GM10266 (cell line): ENCODE measurements around the gene SMIM13.

Experiments used
- DNase-seq: peaks from one replicate; pipeline ENCODE4 v3.0.0; 2012; ENCODE audit errors: extremely low spot score
- TF ChIP-seq, protein P1 (sequence below): IDR thresholded peaks from 2 replicates; pipeline ENCODE4 v1.5.1; 2012; ENCODE audit warnings: mild to moderate bottlenecking, low read depth; ENCODE audit not compliant: control insufficient read depth, insufficient read depth; ENCODE audit errors: missing control alignments

SMIM13 gene

DNA sequence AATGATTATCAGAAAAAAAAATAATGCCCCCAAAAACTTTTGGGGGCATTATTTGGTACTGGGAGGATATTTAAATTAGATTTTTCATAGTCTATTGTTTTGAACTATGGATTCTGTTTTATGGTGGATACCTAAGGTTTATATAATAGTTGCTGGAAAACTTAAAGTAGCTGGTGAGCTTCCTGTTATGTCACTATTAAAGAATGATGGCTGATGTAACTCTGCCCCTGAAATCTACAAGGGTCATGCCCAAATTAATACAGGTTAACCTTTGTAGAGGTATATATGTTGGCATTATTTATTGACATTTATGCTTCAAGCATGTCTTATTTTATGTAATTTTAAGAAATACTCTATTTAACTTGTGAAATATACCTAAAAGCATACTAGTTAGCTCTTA lies 43.2 kb downstream of the SMIM13 start:
- no peak for DNase-seq
- TF ChIP-seq, protein P1, sequence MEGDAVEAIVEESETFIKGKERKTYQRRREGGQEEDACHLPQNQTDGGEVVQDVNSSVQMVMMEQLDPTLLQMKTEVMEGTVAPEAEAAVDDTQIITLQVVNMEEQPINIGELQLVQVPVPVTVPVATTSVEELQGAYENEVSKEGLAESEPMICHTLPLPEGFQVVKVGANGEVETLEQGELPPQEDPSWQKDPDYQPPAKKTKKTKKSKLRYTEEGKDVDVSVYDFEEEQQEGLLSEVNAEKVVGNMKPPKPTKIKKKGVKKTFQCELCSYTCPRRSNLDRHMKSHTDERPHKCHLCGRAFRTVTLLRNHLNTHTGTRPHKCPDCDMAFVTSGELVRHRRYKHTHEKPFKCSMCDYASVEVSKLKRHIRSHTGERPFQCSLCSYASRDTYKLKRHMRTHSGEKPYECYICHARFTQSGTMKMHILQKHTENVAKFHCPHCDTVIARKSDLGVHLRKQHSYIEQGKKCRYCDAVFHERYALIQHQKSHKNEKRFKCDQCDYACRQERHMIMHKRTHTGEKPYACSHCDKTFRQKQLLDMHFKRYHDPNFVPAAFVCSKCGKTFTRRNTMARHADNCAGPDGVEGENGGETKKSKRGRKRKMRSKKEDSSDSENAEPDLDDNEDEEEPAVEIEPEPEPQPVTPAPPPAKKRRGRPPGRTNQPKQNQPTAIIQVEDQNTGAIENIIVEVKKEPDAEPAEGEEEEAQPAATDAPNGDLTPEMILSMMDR, result no peak

DNA sequence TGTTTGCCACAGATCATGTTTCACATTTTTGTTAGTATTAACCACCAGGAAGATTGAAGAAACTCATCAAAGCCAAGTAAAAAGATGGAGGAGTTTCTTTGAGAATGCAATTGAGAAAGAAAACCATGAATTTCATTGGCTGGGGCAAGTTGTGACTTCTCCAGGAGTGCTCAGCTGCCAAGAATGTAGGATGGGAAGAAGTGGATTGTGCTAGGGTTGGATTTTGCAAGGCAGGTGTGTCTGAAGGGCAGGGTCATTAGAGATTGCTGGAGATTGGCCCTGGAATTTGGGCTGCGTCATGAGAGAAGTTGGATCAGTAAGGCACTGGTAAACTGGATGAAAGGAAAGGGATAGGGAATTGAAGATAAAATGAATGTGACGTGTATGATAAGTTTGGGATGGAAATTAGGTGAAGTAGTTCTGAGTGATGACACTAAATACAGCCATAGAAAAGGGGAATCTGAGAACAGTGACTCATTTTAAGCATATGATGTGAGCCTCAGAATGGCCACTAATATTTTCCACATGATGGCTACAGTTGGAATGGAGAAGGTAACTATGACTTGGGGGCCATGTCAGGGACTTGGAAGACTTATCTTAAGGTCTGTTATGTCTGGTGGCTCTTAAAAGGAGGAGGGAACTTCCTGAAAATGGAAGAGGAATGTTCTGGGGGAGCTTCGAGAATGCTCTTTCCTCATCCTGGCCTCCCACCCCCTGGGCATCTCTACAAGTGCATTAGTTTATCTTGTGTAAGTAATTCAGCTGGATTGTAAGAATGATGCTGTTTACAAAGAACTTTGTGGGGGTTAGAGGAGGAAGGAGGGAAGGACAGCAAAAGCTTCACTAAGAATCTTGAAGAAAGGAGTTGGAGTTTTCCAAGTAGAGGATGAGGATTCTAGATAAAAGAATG lies 45.7 kb downstream of the SMIM13 start:
- TF ChIP-seq, protein P1, result no peak
- DNase-seq, result peak; percentile 28

DNA sequence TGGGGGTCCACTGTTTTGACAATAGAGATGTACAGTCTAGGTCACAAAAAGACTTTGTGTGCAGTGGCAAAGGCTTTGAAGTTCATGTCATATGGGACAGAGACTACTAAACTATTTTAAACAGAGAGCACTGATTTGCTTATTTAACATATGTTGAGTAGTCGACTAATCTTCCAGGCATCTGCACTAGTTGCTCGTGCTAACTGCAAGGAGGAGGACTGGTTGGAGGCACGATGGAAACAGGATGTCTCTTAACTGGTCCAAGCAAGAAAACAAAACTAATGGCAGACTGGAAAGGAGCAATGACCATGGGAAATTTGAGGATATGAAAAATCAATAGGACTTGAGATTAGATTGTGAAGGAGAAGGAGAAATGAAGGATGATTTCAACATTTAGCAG lies 46.4 kb downstream of the SMIM13 start:
- DNase-seq, result no peak
- TF ChIP-seq, protein P1, result no peak

DNA sequence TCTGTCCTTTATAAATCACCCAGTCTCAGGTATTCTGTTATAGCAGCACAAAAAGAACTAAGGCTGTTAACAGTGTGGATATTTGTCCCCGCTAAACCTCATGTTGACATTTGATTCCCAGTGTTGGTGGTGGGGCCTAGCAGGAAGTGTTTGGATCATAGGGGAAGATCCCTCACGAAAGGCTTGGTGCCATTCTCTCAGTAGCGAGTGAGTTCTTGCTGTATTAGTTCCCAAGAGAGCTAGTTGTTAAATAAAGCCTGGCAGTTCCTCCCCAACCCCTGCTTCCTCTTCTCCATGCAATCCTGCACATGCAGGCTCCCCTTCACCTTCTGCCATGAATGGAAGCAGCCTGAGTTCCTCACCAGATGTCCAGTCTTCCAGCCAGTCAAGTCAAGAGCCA lies 47.7 kb downstream of the SMIM13 start:
- TF ChIP-seq, protein P1, result no peak
- DNase-seq, result no peak

DNA sequence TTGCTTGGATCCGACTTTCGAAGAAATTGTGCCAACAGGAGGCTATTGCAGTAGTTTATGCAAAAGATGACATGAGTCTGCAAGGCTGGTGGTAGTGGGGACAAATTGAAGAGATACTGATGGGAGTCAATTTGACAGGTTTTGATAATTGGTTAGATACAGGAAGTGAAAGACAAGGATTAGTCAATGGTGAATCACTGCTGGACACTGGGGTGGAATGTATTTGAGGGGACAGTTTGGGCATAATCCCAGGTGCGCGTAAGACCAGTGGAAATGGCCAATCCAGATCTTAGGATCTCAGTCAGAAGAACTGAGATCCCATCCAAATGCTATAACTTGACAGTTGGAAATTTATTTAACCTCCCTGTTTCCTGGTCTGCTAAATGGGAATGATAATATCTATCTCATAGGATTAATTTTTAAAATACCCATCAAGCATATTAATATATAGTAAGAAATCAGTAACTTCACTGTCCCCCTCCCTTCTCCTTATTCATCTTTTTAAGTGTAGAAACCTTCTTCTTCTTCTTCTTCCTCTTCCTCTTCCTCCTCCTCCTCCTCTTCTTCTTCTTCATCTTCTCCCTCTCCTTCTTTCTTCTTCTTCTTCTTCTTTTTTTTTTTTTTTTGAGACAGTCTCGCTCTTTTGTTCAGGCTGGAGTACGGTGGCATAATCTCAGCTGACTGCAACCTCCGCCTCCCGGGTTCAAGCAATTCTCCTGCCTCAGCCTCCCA lies 48.8 kb downstream of the SMIM13 start:
- TF ChIP-seq, protein P1, result no peak
- no peak for DNase-seq

DNA sequence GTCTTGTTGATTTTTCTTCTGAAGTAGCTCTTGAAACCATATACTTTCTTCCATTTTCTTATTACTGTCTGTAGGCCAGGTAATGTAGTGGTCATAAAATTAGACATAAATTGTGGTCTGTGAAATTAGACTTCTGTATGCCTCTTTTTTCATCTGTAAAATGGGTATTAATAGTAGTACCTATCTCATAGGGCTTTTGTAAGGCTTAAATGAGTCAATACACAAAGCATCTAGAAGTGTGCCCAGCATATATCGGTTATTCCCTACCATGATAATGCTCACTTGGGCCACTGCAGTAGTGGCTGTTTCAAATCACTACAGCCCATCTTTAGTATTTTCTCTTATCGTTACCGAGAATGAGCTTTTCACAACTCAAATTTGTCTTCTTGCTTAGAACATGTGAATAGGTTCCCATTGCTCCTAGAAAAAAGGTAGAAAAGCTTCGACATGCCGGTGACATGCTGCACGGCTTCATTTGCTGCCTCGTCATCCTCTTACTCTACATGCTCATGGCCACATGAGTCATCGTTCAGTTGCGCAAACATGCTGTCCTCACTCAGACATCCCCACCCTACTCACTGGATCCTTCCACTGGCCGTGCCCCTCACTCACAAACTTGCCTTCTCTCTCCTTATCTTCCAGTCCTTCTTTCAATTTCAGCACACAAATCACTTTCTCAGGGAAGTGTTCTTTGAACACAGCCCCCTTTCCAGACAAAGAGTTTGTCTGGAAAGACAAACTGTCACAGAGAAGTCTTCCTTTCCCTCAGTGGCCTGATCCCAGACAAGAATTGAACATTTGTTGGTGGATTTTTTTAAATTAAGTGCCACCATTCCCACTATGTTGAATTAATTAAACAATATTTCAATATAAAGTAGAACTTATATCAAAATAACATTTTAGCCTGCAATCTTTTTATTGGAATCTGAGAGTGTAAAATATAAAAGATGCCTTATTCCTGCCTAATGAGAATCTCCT lies 50.0 kb downstream of the SMIM13 start:
- no peak for DNase-seq
- TF ChIP-seq, protein P1, result no peak
